Hair follicle dermal papilla cell (primary cell): ENCODE measurements around the gene PCDHGA1. TPM values are rescaled to one million over a fixed set of nuclear protein-coding genes. Genes with fewer than 3 reads are reported as not detected.

Experiments
- total RNA-seq: library from RNA; depleted of rRNA; stranded (reverse); fragments of >200 nt; gene quantifications from 2 replicates; pipeline ENCODE4 v1.2.3, GENCODE V29; 2012

Gene PCDHGA1
- total RNA-seq: 1.1 and 1.6 TPM in 2 replicates

GRCh38 chr5:141330299-141331080 is at the start of gene PCDHGA1:
Gene PCDHGA1, plus strand, starts transcription at chr5:141330514.

GRCh38 chr5:141303756-141304155 is 26.6 kb upstream of the PCDHGA1 start, which contains the start of gene SLC25A2:
Gene SLC25A2, minus strand, starts transcription at chr5:141304049. Its CDS starts 184 bp downstream, at chr5:141303865.

GRCh38 chr5:141320225-141321169 is 9.8 kb upstream of the PCDHGA1 start, which contains the start of gene TAF7:
Gene TAF7, minus strand, starts transcription at chr5:141320784. Its CDS starts 740 bp downstream, at chr5:141320044.

GRCh38 chr5:141338538-141339306 is 8.4 kb downstream of the PCDHGA1 start, which contains the start of gene PCDHGA2:
Gene PCDHGA2, plus strand, starts transcription at chr5:141338760.

GRCh38 chr5:141343242-141343952 is 13.1 kb downstream of the PCDHGA1 start, which contains the start of gene PCDHGA3:
Gene PCDHGA3, plus strand, starts transcription at chr5:141343829. Its CDS starts 205 bp downstream, at chr5:141344034.

GRCh38 chr5:141349917-141350619 is 19.8 kb downstream of the PCDHGA1 start, which contains the start of gene PCDHGB1:
Gene PCDHGB1, plus strand, starts transcription at chr5:141350099. Its CDS starts 162 bp downstream, at chr5:141350261.

GRCh38 chr5:141354900-141355469 is 24.7 kb downstream of the PCDHGA1 start, which contains the start of gene PCDHGA4:
Gene PCDHGA4, plus strand, starts transcription at chr5:141355021. Its CDS starts 87 bp downstream, at chr5:141355108.

GRCh38 chr5:141359790-141360426 is 29.6 kb downstream of the PCDHGA1 start, which contains the start of gene PCDHGB2:
Gene PCDHGB2, plus strand, starts transcription at chr5:141359994. Its CDS starts 142 bp downstream, at chr5:141360136.

GRCh38 chr5:141363952-141364660 is 33.8 kb downstream of the PCDHGA1 start, which contains the start of gene PCDHGA5:
Gene PCDHGA5, plus strand, starts transcription at chr5:141364162. Its CDS starts 169 bp downstream, at chr5:141364331.

GRCh38 chr5:141369994-141370848 is 39.9 kb downstream of the PCDHGA1 start, which contains the start of gene PCDHGB3:
Gene PCDHGB3, plus strand, starts transcription at chr5:141370242. Its CDS starts 153 bp downstream, at chr5:141370395.

GRCh38 chr5:141373673-141374317 is 43.5 kb downstream of the PCDHGA1 start, which contains the start of gene PCDHGA6:
Gene PCDHGA6, plus strand, starts transcription at chr5:141373891. Its CDS starts 193 bp downstream, at chr5:141374084.

GRCh38 chr5:141382469-141383294 is 52.4 kb downstream of the PCDHGA1 start, which contains the start of gene PCDHGA7:
Gene PCDHGA7, plus strand, starts transcription at chr5:141382742. Its CDS starts 158 bp downstream, at chr5:141382900.

GRCh38 chr5:141387557-141388311 is 57.4 kb downstream of the PCDHGA1 start, which contains the start of gene PCDHGB4:
Gene PCDHGB4, plus strand, starts transcription at chr5:141387698. Its CDS starts 187 bp downstream, at chr5:141387885.

GRCh38 chr5:141392429-141393198 is 62.3 kb downstream of the PCDHGA1 start, which contains the start of gene PCDHGA8:
Gene PCDHGA8, plus strand, starts transcription at chr5:141392633. Its CDS starts 181 bp downstream, at chr5:141392814.

